Mesenchymal stem cell (in vitro differentiated cells and primary cell): Measurements from ENCODE around the gene ZNF554.

Source experiments
- DNase-seq: peaks from one replicate; pipeline ENCODE4 v3.0.0-alpha.2; 2013
- H2AFZ ChIP-seq: one replicate; pipeline ENCODE4 v1.6.1; 2013; ENCODE audit warnings: low read depth, mild to moderate bottlenecking, control low read depth, inconsistent platforms, low read length, moderate library complexity
- H2AK5ac ChIP-seq: 2 replicates; pipeline ENCODE4 v1.6.1; 2013; ENCODE audit warnings: low read length, moderate library complexity, mild to moderate bottlenecking, inconsistent platforms; ENCODE audit not compliant: severe bottlenecking
- H2BK120ac ChIP-seq: one replicate; pipeline ENCODE4 v1.6.1; 2013; ENCODE audit warnings: low read depth, mild to moderate bottlenecking, inconsistent platforms, low read length, moderate library complexity
- H2BK12ac ChIP-seq, 2 experiments: one replicate each; pipeline ENCODE4 v1.6.1; 2013; ENCODE audit warnings: inconsistent platforms in 2 of 2, low read length in 2 of 2, mild to moderate bottlenecking in 2 of 2, moderate library complexity in 2 of 2, control low read depth in 1 of 2
- H2BK15ac ChIP-seq: one replicate; pipeline ENCODE4 v1.6.1; 2013; ENCODE audit warnings: mild to moderate bottlenecking, low read depth, inconsistent platforms; ENCODE audit not compliant: poor library complexity, severe bottlenecking
- H2BK5ac ChIP-seq: 2 replicates; pipeline ENCODE4 v1.6.1; 2013; ENCODE audit warnings: low read depth, mild to moderate bottlenecking, low read length, control low read depth, inconsistent platforms; ENCODE audit not compliant: poor library complexity, severe bottlenecking
- H3K14ac ChIP-seq, 2 experiments: one replicate each; pipeline ENCODE4 v1.6.1; 2013; ENCODE audit warnings: inconsistent platforms in 2 of 2, low read length in 2 of 2, control low read depth in 1 of 2, mild to moderate bottlenecking in 1 of 2, moderate library complexity in 1 of 2
- H3K18ac ChIP-seq, 2 experiments: one replicate each; pipeline ENCODE4 v1.6.1; 2013; ENCODE audit warnings: inconsistent platforms in 2 of 2, low read length in 2 of 2, control low read depth in 1 of 2, low read depth in 1 of 2, mild to moderate bottlenecking in 1 of 2
- H3K23ac ChIP-seq, 2 experiments: one replicate each; pipeline ENCODE4 v1.6.1; 2013; ENCODE audit warnings: inconsistent platforms in 2 of 2, low read length in 2 of 2, mild to moderate bottlenecking in 2 of 2, moderate library complexity in 2 of 2, control low read depth in 1 of 2
- H3K27ac ChIP-seq: 2 replicates; pipeline ENCODE4 v1.5.1; 2013; ENCODE audit warnings: mild to moderate bottlenecking, moderate library complexity, low read length, control low read depth, inconsistent platforms; ENCODE audit not compliant: poor library complexity, severe bottlenecking
- H3K27me3 ChIP-seq, 2 experiments: 2 replicates each; pipeline versions ENCODE4 v1.6.1 to v1.7.0; 2013; ENCODE audit warnings: low read length in 2 of 2, mild to moderate bottlenecking in 2 of 2, moderate library complexity in 2 of 2, control low read depth in 1 of 2, inconsistent platforms in 1 of 2; ENCODE audit not compliant: control insufficient read depth in 1 of 2, insufficient read depth in 1 of 2
- H3K36me3 ChIP-seq, 2 experiments: 2 replicates each; pipeline versions ENCODE4 v1.6.1 to v1.7.0; 2013; ENCODE audit warnings: low read length in 2 of 2, control low read depth in 1 of 2, inconsistent platforms in 1 of 2, low read depth in 1 of 2, mild to moderate bottlenecking in 1 of 2; ENCODE audit not compliant: insufficient read depth in 2 of 2, control insufficient read depth in 1 of 2
- H3K4ac ChIP-seq, 2 experiments: one replicate each; pipeline ENCODE4 v1.6.1; 2013; ENCODE audit warnings: inconsistent platforms in 2 of 2, low read length in 2 of 2, mild to moderate bottlenecking in 2 of 2, moderate library complexity in 2 of 2, control low read depth in 1 of 2, low read depth in 1 of 2
- H3K4me1 ChIP-seq: 2 replicates; pipeline ENCODE4 v1.6.1; 2013; ENCODE audit warnings: low read depth, low read length, control low read depth; ENCODE audit not compliant: control insufficient read depth, insufficient read depth
- H3K4me2 ChIP-seq: 2 replicates; pipeline ENCODE4 v1.6.1; 2013; ENCODE audit warnings: low read length, mild to moderate bottlenecking, inconsistent platforms; ENCODE audit not compliant: poor library complexity, severe bottlenecking
- H3K4me3 ChIP-seq, 2 experiments: 2 replicates each; pipeline versions ENCODE4 v1.5.1 to v1.7.0; 2013; ENCODE audit warnings: low read length in 2 of 2, mild to moderate bottlenecking in 2 of 2, control low read depth in 1 of 2, low read depth in 1 of 2; ENCODE audit not compliant: insufficient read depth in 1 of 2
- H3K79me1 ChIP-seq: replicated peaks from 2 replicates; pipeline ENCODE4 v1.6.1; 2013; ENCODE audit warnings: mild to moderate bottlenecking, control low read depth, low read length, inconsistent platforms; ENCODE audit not compliant: poor library complexity, severe bottlenecking
- H3K9ac ChIP-seq: 2 replicates; pipeline ENCODE4 v1.7.0; 2013; ENCODE audit warnings: mild to moderate bottlenecking, low read length, moderate library complexity
- H3K9me3 ChIP-seq: 2 replicates; pipeline ENCODE4 v1.7.0; 2013; ENCODE audit warnings: mild to moderate bottlenecking, low read length; ENCODE audit not compliant: control insufficient read depth
- H4K8ac ChIP-seq: one replicate; pipeline ENCODE4 v1.6.1; 2013; ENCODE audit warnings: inconsistent platforms, mild to moderate bottlenecking, low read length, moderate library complexity
- H4K91ac ChIP-seq: one replicate; pipeline ENCODE4 v1.6.1; 2013; ENCODE audit warnings: mild to moderate bottlenecking, low read length, inconsistent platforms
- WGBS: methylation state at CpG from one replicate; pipeline ENCODE4 v1.1.7; 2013; ENCODE audit warnings: mixed read lengths; 5-methylcytosine and 5-hydroxymethylcytosine counted together

ZNF554 gene

DNA sequence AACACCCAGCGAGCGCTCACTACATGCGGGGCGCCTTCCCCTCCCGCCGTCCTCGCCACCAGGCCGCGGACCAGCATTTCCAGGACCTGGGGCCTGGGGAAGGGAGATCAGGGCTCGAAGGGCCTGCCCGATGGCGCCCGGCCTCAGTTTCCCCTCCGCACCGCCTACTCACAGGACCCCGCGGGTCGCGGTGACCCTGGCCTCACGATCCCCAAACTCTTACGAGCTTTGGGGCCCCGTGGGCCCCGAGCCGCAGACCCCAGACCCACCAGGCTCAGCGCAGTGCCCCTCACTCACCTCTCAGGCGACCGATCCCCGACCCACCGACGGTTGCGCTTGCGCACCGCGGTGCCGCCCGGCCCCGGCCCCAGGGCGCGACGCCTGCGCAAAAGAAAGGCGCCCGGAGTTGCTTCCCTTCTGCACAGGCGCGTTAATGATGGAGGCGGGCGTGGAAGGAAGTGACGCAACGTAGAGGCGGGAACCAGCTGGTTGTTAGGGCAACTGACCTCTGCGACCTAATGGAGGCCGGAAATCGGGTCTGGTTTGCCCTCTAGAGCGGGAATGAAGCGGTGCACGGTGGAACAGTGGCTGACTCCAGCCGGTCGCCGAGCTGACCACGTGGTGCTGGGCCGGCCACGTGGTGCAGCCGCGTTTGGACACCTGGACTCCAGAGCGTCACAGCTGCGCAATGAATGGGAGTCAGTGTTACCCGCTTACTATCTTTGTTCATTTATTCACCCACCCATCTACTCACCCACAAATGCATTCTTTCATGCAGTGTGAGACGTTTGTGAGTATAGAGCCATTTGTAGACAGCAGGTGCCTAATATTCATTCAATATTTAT, 36.5 kb upstream of the ZNF554 start, which contains the start of gene SGTA:
Gene SGTA (minus strand): TSS at position 338 of the 845 bp plus-strand sequence. CDS start 14,205 bp downstream, outside the sequence.
- H2BK5ac ChIP-seq, result no peak within 1 kb of the TSS
- H3K14ac ChIP-seq, result peak within 1 kb of the TSS in 1 of 2 experiments; percentile 98
- H3K36me3 ChIP-seq, result peaks cover 0 to 26% of the 10 kb centered on the region in 2 experiments
- peak within 1 kb of the TSS; percentile 18 to 73 for H3K4ac ChIP-seq
- peak within 1 kb of the TSS; percentile 85 for H3K4me2 ChIP-seq
- H4K91ac ChIP-seq, result peak within 1 kb of the TSS; percentile 0
- no peak within 1 kb of the TSS for H2BK15ac ChIP-seq
- H3K27ac ChIP-seq, result peak within 1 kb of the TSS; percentile 77
- H4K8ac ChIP-seq, result peak within 1 kb of the TSS; percentile 47
- peak within 1 kb of the TSS in 1 of 2 experiments; percentile 98 for H3K23ac ChIP-seq
- H3K79me1 ChIP-seq, result peaks cover 2% of the 10 kb centered on the region
- peaks cover 22% of the 10 kb centered on the region for H3K4me1 ChIP-seq
- H3K9me3 ChIP-seq, result no peaks in the 10 kb centered on the region
- H2AK5ac ChIP-seq, result no peak within 1 kb of the TSS
- H3K18ac ChIP-seq, result peak within 1 kb of the TSS; percentile 3 to 94
- WGBS, result 2% methylated on average over 57 of the region's 68 CpGs
- peak; percentile 99 for DNase-seq
- no peak within 1 kb of the TSS for H2BK120ac ChIP-seq
- peak within 1 kb of the TSS; percentile 99 for H3K9ac ChIP-seq
- no peaks in the 10 kb centered on the region for H3K27me3 ChIP-seq
- H3K4me3 ChIP-seq, result peak within 1 kb of the TSS; percentile 88 to 99
- H2BK12ac ChIP-seq, result peak within 1 kb of the TSS in 1 of 2 experiments; percentile 67
- H2AFZ ChIP-seq, result peak within 1 kb of the TSS; percentile 73

DNA sequence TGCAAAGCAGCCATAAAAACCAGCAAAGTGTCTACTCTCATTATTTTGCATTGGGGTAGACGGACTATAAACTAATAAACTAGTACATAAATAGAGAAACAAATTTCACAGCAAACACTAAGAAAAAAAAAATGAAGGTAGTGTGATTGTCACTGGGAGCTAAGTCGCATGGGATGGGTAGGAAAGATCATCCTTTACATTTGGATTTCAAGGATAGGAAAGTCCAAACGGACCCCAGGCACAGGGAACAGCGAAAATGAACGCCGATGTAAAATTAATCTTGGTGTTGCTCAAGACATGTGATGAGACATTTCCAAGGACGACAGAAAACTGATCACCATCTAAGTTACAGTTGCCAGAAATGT, 35.9 kb upstream of the ZNF554 start:
- Histone ChIP-seq H2BK12ac (no peak overlapping the region), H4K91ac (no peak overlapping the region), H3K4me2 (peak overlapping the region; percentile 76), H4K8ac (no peak overlapping the region), H3K36me3 (peaks cover 0 to 24% of the 10 kb centered on the region in 2 experiments), H2AFZ (no peak overlapping the region), H3K4me3 (peak overlapping the region in 1 of 2 experiments; percentile 99), H3K27me3 (no peaks in the 10 kb centered on the region), H3K14ac (no peak overlapping the region), H3K79me1 (peaks cover 4% of the 10 kb centered on the region), H3K18ac (no peak overlapping the region), H3K9ac (peak overlapping the region; percentile 66), H3K4ac (no peak overlapping the region), H3K27ac (peak overlapping the region; percentile 77), H2BK5ac (no peak overlapping the region), H3K4me1 (peaks cover 21% of the 10 kb centered on the region), H3K23ac (no peak overlapping the region), H3K9me3 (no peaks in the 10 kb centered on the region), H2BK120ac (no peak overlapping the region), H2BK15ac (no peak overlapping the region), H2AK5ac (no peak overlapping the region)
- DNase-seq, result no peak
- 86% methylated on average over 6 of the region's 7 CpGs for WGBS

DNA sequence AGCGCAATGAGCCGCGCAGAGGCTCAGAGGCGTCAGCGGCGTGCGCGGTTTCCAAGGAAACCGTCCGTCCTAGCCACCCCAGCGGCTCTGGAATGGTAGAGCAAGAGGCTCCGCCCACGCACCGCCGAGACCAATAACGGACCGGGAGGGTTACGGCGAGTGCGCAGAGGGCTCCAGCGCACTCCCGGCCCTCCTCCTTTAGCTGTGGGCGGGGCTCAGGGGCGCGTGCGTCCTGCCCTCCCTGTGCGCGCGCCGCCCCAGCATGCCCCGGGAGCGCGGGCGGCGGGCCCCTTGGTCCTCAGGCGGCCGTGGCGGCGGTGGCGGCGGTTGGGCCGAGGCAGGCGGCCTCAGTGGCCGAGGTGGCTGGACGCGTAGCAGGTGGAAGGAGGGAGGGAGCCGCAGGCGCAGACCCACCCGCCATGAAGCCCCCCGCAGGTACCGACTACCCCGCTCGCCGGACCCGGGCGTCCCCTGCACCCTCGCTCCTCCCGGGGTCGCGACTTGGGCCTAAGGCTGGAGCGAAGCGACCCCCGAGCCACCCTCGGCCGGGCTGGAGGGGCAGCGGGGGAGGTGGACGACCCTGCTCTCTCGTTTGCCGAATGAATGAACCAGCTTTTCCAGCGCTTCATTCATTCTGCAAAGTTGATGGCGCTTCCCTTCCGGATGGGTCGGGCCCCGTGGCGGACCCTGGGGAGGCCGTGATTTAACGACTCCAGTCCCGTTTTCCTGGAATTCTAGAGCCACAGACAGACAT, 34.2 kb upstream of the ZNF554 start, which contains the start of gene THOP1:
Gene THOP1 (plus strand): TSS at position 260 of the 754 bp plus-strand sequence. CDS start 160 bp downstream, at position 420.
- H3K9me3 ChIP-seq, result no peaks in the 10 kb centered on the region
- no peak within 1 kb of the TSS for H2BK5ac ChIP-seq
- no peak within 1 kb of the TSS for H2BK15ac ChIP-seq
- peak within 1 kb of the TSS; percentile 97 for H2AFZ ChIP-seq
- peak within 1 kb of the TSS; percentile 85 to 96 for H3K4me3 ChIP-seq
- H4K91ac ChIP-seq, result peak within 1 kb of the TSS; percentile 71
- H4K8ac ChIP-seq, result peak within 1 kb of the TSS; percentile 83
- no peak within 1 kb of the TSS for H3K4ac ChIP-seq
- peak within 1 kb of the TSS; percentile 63 to 82 for H3K18ac ChIP-seq
- peaks cover 4 to 23% of the 10 kb centered on the region in 2 experiments for H3K36me3 ChIP-seq
- no peaks in the 10 kb centered on the region for H3K27me3 ChIP-seq
- peak within 1 kb of the TSS; percentile 68 to 99 for H3K23ac ChIP-seq
- peak; percentile 99 for DNase-seq
- H3K14ac ChIP-seq, result peak within 1 kb of the TSS in 1 of 2 experiments; percentile 81
- under 1% methylated on average over 54 of the region's 78 CpGs for WGBS
- H3K4me2 ChIP-seq, result peak within 1 kb of the TSS; percentile 99
- peaks cover 22% of the 10 kb centered on the region for H3K4me1 ChIP-seq
- peak within 1 kb of the TSS; percentile 94 for H3K9ac ChIP-seq
- H3K27ac ChIP-seq, result peak within 1 kb of the TSS; percentile 61
- H2AK5ac ChIP-seq, result no peak within 1 kb of the TSS
- H3K79me1 ChIP-seq, result peaks cover 17% of the 10 kb centered on the region
- no peak within 1 kb of the TSS for H2BK12ac ChIP-seq
- H2BK120ac ChIP-seq, result no peak within 1 kb of the TSS

DNA sequence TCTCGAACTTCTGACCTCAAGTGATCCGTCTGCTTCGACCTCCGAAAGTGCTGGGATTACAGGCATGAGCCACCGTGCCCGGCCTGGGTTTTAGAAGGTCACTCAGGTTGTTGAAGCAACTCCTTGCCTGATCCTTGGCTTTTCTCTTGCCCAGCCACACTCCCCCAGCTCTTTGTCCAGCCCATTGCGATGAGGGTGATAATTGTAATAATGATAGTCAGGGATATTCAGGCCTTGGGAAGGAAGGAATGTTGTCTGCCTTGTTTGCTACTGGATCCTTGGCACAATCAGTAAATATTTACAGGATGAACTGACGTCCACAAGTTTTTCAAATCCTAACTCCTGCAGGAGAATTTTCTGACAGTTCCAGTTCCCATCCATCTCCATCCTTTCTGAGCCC, 32.6 kb upstream of the ZNF554 start:
- H2BK15ac ChIP-seq, result no peak overlapping the region
- no peak overlapping the region for H4K8ac ChIP-seq
- H3K9ac ChIP-seq, result peak overlapping the region; percentile 45
- H3K23ac ChIP-seq, result no peak overlapping the region
- H3K4me2 ChIP-seq, result no peak overlapping the region
- H2AFZ ChIP-seq, result no peak overlapping the region
- H3K18ac ChIP-seq, result no peak overlapping the region
- H3K36me3 ChIP-seq, result peaks cover 20 to 35% of the 10 kb centered on the region in 2 experiments
- H3K14ac ChIP-seq, result no peak overlapping the region
- no peak overlapping the region for H3K4ac ChIP-seq
- peaks cover 31% of the 10 kb centered on the region for H3K79me1 ChIP-seq
- no peak overlapping the region for H3K4me3 ChIP-seq
- no peak overlapping the region for H3K27ac ChIP-seq
- no peak overlapping the region for H4K91ac ChIP-seq
- H2AK5ac ChIP-seq, result no peak overlapping the region
- no peaks in the 10 kb centered on the region for H3K9me3 ChIP-seq
- WGBS, result 92% methylated on average over 7 of the region's 8 CpGs
- H2BK120ac ChIP-seq, result no peak overlapping the region
- H2BK5ac ChIP-seq, result no peak overlapping the region
- DNase-seq, result no peak
- no peak overlapping the region for H2BK12ac ChIP-seq
- H3K4me1 ChIP-seq, result peaks cover 13% of the 10 kb centered on the region
- H3K27me3 ChIP-seq, result no peaks in the 10 kb centered on the region
